Right lobe of liver (tissue), 4 donors: ENCODE data around the gene JAM3.

ENCODE experiments used
- POLR2A ChIP-seq: fragments of 450-650 bp; IDR thresholded peaks from one replicate; pipeline ENCODE4 v1.6.1; 2017; ENCODE audit warnings: antibody characterized with exemption, mild to moderate bottlenecking
- TF ChIP-seq, protein P1 (sequence below), 4 donors: fragments of 200-600 bp in 3 of 4; fragments of 450-650 bp in 1 of 4; IDR thresholded peaks; one replicate each; pipeline versions ENCODE4 v1.5.1 to v1.8.0; 2016 to 2022; ENCODE audit warnings: antibody characterized with exemption in 4 of 4, mild to moderate bottlenecking in 2 of 4
- donor health status: DM: no; HTN: no; CAD: no.
- donor health status: DM: no; HTN: no; CAD: no.
- donor health status: DM: no; HTN: yes; CAD: no.

DNA sequence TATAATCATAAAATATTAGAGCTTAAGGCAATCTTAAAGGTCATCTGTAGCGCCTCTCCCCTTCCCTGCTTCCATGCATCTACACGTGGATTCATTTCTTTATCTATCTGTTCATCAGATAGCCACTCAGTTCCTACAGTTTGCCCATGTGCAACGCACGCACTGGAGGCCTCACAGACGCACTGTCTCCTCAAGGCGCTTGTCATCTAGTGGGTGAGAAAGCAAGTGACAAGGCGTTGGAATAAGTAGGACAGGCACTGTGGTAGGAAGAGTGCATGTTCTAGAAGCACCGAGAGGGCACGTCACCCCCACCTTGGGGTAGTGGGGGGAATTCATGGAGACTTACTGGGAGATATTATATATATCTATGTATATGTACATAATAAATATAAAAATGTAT is 20.8 kb upstream of the JAM3 start:
- TF ChIP-seq, protein P1, sequence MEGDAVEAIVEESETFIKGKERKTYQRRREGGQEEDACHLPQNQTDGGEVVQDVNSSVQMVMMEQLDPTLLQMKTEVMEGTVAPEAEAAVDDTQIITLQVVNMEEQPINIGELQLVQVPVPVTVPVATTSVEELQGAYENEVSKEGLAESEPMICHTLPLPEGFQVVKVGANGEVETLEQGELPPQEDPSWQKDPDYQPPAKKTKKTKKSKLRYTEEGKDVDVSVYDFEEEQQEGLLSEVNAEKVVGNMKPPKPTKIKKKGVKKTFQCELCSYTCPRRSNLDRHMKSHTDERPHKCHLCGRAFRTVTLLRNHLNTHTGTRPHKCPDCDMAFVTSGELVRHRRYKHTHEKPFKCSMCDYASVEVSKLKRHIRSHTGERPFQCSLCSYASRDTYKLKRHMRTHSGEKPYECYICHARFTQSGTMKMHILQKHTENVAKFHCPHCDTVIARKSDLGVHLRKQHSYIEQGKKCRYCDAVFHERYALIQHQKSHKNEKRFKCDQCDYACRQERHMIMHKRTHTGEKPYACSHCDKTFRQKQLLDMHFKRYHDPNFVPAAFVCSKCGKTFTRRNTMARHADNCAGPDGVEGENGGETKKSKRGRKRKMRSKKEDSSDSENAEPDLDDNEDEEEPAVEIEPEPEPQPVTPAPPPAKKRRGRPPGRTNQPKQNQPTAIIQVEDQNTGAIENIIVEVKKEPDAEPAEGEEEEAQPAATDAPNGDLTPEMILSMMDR (IDR thresholded peaks at IDR 0.05), result no peak
- TF ChIP-seq POLR2A, result no peak
